HG03108 (cell line): ENCODE data around the gene UST.
A peak's percentile ranks its signal among the peaks of the same experiment; 100 is the strongest.
"Not testable (repeated sequence)": the region's sequence is repeated elsewhere in the genome, so short reads cannot be mapped to it uniquely, and the experiment has no call there.

Experiments used
- ATAC-seq: cut with Tn5 transposase; IDR thresholded peaks from one replicate; pipeline ENCODE4 v1.9.1; 2021; ENCODE audit warnings: moderate library complexity; ENCODE audit not compliant: unreplicated experiment

The UST gene

GRCh38 chr6:148764259-148765020 is 17.6 kb downstream of the UST start:
- not testable (repeated sequence) for ATAC-seq

GRCh38 chr6:148765898-148766808 is 19.3 kb downstream of the UST start:
- ATAC-seq = no peak

DNA sequence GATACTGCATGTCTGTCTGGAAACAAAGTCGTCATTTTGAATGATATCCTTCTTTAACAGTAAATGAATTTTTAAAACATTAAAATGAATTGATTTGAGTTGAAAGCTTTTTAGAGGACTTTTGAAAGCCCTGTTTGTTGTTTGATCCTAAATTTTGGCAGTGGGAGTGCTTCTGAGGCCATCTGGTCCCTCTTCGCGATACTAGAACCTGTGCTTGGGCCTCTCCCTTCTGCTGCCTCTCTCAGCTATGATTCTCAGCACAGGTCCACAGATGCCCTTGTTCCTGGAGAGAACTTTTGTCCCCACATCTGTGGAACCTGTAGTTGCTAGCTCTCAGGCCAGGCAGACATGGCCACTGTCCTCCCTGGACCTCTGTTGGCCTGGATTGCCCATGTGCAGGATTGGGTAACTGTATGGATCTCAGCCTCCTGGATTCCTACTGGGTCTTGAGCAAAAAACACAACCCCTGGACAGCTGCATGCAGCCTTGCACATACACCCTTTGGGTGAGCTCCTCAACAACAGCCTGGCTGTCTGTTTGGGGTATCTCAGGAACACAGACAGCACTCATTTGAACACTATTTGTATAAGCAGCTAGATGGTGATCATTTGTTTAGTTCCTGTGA is 21.9 kb downstream of the UST start:
- no peak for ATAC-seq

DNA sequence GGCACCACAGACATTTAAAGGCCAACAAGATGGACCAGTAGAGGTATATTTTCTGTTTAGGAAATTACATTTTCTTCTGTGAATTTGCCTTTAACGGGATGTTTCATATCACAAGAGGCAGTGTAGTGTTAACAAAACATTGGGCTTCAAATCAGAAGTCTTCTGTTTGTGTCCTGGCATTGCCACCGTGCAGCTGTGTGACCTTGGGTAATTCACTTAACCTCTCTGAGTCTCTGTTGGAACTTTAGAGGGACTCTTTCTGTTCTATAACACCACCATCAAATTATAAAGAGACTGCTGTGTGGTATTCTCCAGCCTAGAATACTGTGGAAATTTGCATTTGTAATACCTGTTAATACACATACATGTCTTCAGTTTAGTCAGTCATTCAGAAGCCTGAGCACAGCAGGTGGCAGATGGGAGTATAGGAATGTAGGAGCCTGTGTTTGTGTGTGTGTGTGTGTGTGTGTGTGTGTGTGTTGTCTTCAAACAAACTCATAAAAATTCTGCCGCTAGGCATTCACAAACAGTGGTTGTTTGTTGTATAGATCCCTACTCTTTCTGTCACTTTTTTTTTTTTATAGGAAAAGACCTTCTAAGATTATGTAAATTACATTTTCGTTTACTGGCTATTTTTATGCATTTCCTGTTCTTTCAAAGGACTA is 22.6 kb downstream of the UST start:
- ATAC-seq = no peak

GRCh38 chr6:148770408-148771211 is 23.8 kb downstream of the UST start:
- no peak for ATAC-seq

DNA sequence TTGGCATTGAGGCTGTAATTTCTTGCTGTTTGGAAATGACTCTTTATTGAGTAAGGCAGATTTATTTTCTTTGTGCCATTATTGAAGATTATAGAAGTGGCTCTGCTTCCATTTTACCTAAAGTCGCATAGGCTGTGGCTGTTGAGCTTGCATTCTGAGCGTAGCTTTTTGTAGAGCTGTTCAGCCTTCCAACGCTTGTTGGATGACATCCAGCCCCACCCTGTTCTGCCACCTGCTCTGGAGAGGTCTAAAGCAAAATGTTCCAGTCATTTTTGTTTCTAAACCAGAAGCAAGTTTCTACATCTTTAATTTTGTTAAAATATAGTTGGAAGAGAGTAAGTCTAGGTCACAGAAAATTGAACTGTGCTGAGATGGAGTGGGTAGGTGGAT is 24.4 kb downstream of the UST start:
- no peak for ATAC-seq

GRCh38 chr6:148771896-148772554 is 25.2 kb downstream of the UST start:
- ATAC-seq = no peak

- ATAC-seq = no peak
Observed at GRCh38 chr6:148775161-148775560, 28.3 kb downstream of the UST start.

DNA sequence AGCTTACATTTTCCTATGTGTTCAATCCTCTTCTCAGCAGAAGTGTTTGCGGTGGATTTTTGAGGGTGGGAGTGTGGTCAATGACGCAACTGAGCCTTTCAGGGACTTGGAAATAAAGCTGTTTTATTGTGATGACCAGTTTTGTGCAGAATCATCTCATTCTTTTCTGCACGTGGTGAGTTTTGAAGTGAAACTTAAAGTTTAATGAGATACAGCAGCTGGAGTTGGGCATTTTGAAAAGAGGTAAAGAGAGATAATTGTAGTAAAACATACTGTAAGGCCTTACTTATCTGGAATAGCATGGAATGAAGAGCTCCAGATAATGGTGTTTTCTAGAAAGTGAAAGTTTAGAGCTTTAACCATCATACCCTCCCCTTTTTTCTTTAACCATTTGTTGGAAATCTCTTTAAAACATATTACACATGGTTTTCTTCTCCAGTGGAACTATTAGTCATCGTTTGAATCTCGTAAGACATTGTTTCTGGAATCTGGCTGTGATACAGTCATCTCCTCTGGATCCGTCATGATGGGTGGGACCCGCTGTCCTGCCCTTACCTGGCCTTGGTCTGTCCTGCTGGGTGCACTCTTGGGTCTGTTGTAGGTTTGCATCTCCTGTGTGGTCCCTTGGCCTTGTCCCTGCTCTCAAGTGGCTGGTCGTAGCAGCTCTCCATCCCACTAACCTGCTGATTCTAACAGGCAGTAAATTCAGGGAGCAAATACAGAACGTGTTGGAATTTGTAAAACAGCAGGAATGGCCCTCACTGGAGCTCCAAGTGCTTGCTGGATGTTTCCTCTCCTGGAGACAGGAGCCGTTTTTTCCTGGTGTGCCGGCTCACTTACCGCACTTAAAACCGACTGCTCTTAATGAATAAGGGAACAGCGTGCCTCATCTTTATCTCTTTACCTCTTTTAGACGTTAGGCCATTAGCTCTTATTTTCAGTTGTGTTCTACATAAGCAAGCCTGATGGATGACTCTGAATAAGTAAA is 29.8 kb downstream of the UST start:
- no peak for ATAC-seq

- no peak for ATAC-seq
Observed at GRCh38 chr6:148779142-148779562, 32.3 kb downstream of the UST start.

- not testable (repeated sequence) for ATAC-seq
Observed at GRCh38 chr6:148780423-148780822, 33.6 kb downstream of the UST start.

- ATAC-seq = peak; percentile 94
Observed at GRCh38 chr6:148780918-148781436, 34.1 kb downstream of the UST start.

DNA sequence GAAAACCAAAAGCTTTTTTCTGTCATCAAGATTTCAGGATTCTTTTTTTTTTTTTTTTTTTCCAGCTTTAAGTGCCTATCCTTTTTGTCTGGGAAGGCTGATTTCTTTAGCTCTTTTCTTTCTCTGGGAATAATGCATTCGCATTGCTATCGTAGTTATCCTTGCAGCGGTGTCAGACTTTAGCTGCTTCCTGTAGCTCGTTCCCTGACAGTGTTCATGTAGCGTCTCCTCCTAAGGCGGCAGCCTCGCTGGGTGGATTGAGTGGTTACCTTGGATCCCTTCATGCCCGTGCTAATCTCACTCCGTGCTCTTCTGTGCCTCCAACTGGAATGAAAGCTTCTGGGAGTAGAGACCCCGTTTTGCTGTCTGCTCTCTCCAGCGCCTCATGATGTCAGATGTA is 43.1 kb downstream of the UST start:
- ATAC-seq = no peak

GRCh38 chr6:148790404-148790803 is 43.6 kb downstream of the UST start:
- ATAC-seq = no peak

GRCh38 chr6:148790817-148791216 is 44.0 kb downstream of the UST start:
- no peak for ATAC-seq

DNA sequence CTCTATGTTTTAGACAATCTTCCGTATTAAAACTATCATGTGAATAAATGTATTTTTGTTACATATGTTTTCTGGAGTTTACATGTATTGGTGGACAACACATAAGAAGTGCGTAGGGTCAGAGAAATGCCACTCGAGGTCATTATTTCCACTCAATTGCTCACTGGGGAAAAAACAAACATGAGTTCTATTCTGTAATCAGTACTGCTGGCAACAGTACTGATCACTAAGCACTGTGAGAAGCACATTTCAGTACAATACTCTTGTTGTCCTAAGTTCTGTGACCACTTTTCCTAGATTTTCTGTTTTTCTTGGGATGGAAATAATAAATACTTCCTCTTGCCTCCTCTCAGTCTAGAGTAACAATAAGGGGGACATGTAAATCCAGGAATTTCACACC is 44.5 kb downstream of the UST start:
- ATAC-seq = no peak

- ATAC-seq = no peak
Observed at GRCh38 chr6:148793721-148794120, 46.9 kb downstream of the UST start.

DNA sequence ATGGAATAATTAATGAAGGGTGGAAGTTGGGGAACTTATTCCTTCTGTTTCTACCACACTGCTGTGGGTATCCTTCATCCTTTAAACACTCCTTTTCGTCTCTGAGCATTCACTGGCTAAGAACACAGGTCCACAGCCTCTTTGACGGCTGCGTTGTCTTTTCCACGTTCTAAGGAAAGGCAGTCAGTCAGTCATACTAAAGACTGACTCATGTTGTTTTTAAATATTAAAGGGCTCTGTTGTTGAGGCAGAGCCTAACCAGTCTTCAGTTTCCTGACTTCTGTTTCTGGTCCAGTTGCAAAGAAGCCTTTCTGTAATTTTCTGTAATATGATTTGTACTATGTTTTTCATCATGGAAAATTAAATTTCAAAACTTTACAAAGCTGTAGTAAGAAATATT is 48.0 kb downstream of the UST start:
- no peak for ATAC-seq
